HepG2 (cell line): ENCODE results near the gene TCERG1L. TPM values are rescaled to one million over a fixed set of nuclear protein-coding genes. Genes with fewer than 3 reads are reported as not detected.
A peak's percentile ranks its signal among the peaks of the same experiment; 100 is the strongest.

Experiments used
- ATAC-seq: fragments of 200-7000 bp; cut with Tn5 transposase; 3 replicates; pipeline ENCODE4 v1.9.1; 2020; ENCODE audit warnings: mild to moderate bottlenecking, moderate library complexity
- BruUV-seq: library from RNA; stranded (reverse); fragments of 400-500 nt; replicated peaks from 2 replicates; lab custom pipeline; 2021; lab: Mats Ljungman, UMichigan
- CTCF ChIA-PET: fragments of 300-600 bp; formaldehyde crosslinking; extraction: SDS; loops from one replicate; lab custom pipeline; 2021; ENCODE audit warnings: low total read pairs, inconsistent platforms, low intra/inter-chr PET ratio; lab: Yijun Ruan, JAX
- POLR2A ChIA-PET: fragments of 350-600 bp; sonication (Branson Sonifier 250); formaldehyde crosslinking; loops from one replicate; lab custom pipeline; 2020; ENCODE audit warnings: antibody characterized with exemption, inconsistent platforms; lab: Yijun Ruan, JAX
- DNase-seq: peaks from one replicate; pipeline ENCODE4 v3.0.0-alpha.2; 2015; ENCODE audit warnings: low spot score
- FAIRE-seq: peaks from 3 replicates; lab custom pipeline; 2011; peaks lifted over from hg19 to GRCh38; lab: Jason Lieb, UNC
- H2AFZ ChIP-seq: one replicate; pipeline ENCODE4 v1.6.1; 2011; ENCODE audit warnings: low read length, inconsistent platforms
- H3K27ac ChIP-seq: fragments of 300-600 bp; 3 replicates; pipeline ENCODE4 v1.8.0; 2011; ENCODE audit warnings: mixed run types, mild to moderate bottlenecking, mixed read lengths, low read length, inconsistent platforms; ENCODE audit not compliant: insufficient read depth; ENCODE audit errors: extremely low read length
- H3K27me3 ChIP-seq, 2 experiments: fragments of 200-600 bp in 1 of 2; 2 replicates in 1 of 2; 3 replicates in 1 of 2; pipeline versions ENCODE4 v1.6.0 to v1.8.0; 2011; ENCODE audit warnings: low read length in 2 of 2, mild to moderate bottlenecking in 2 of 2, moderate library complexity in 2 of 2, inconsistent platforms in 1 of 2; ENCODE audit not compliant: insufficient read depth in 2 of 2, control insufficient read depth in 1 of 2
- H3K36me3 ChIP-seq, 2 experiments: fragments of 200-600 bp in 1 of 2; replicated peaks in 1 of 2; 2 replicates in 1 of 2; 3 replicates in 1 of 2; pipeline versions ENCODE4 v1.5.1 to v1.8.0; 2011; ENCODE audit warnings: low read length in 2 of 2, inconsistent platforms in 1 of 2; ENCODE audit not compliant: insufficient read depth in 2 of 2, control insufficient read depth in 1 of 2
- H3K4me1 ChIP-seq: 2 replicates; pipeline ENCODE4 v1.5.1; 2012; ENCODE audit warnings: low read length, inconsistent platforms; ENCODE audit not compliant: insufficient read depth
- H3K4me2 ChIP-seq: 2 replicates; pipeline ENCODE4 v1.6.0; 2011; ENCODE audit warnings: low read depth, low read length, inconsistent platforms
- H3K4me3 ChIP-seq, 3 experiments: fragments of 200-600 bp in 1 of 3; sonication (generic), shearing (Covaris generic) in 1 of 3; replicated peaks in 1 of 3; 2 replicates each; pipeline ENCODE4 v1.5.1; 2011 to 2016; ENCODE audit warnings: low read length in 3 of 3, inconsistent platforms in 2 of 3, low read depth in 2 of 3, mild to moderate bottlenecking in 2 of 3, control low read depth in 1 of 3, mixed read lengths in 1 of 3; ENCODE audit not compliant: insufficient read depth in 1 of 3
- H3K79me2 ChIP-seq: one replicate; pipeline ENCODE4 v1.6.1; 2011; ENCODE audit warnings: low read length, inconsistent platforms; ENCODE audit not compliant: insufficient read depth
- H3K9ac ChIP-seq: 2 replicates; pipeline ENCODE4 v1.6.0; 2011; ENCODE audit warnings: mild to moderate bottlenecking, low read depth, low read length, inconsistent platforms; ENCODE audit not compliant: insufficient read depth
- H3K9me3 ChIP-seq: 2 replicates; pipeline ENCODE4 v1.5.1; 2012; ENCODE audit warnings: mild to moderate bottlenecking, low read length
- H4K20me1 ChIP-seq: 2 replicates; pipeline ENCODE4 v1.6.0; 2011; ENCODE audit warnings: inconsistent platforms, mild to moderate bottlenecking, low read length, moderate library complexity; ENCODE audit not compliant: insufficient read depth
- AGO2 ChIP-seq: fragments of 200-400 bp; formaldehyde crosslinking; optimal IDR thresholded peaks from 2 replicates; pipeline ENCODE3; 2017; ENCODE audit warnings: mild to moderate bottlenecking, low read depth, low read length, moderate library complexity
- MYNN ChIP-seq: sonication (generic); formaldehyde crosslinking; IDR thresholded peaks from 2 replicates; pipeline ENCODE4 v1.4.0; 2020; ENCODE audit warnings: mild to moderate bottlenecking, low read depth, missing genetic modification reagents
- RAD51 ChIP-seq: fragments of 450-650 bp; IDR thresholded peaks from 2 replicates; pipeline ENCODE4 v1.6.1; 2016; ENCODE audit warnings: borderline replicate concordance
- USF2 ChIP-seq, 2 experiments: sonication (generic) in 1 of 2; formaldehyde crosslinking in 1 of 2; IDR thresholded peaks; 2 replicates each; pipeline versions ENCODE4 v1.5.1 to v1.6.1; 2011 to 2020; ENCODE audit warnings: borderline replicate concordance in 1 of 2, low read depth in 1 of 2, low read length in 1 of 2, mild to moderate bottlenecking in 1 of 2, missing genetic modification reagents in 1 of 2, moderate library complexity in 1 of 2
- ZNF761 ChIP-seq: sonication (generic); formaldehyde crosslinking; conservative IDR thresholded peaks from 2 replicates; pipeline ENCODE4 v1.4.0; 2020; ENCODE audit warnings: mild to moderate bottlenecking, missing genetic modification reagents
- WGBS: methylation state at CpG from one replicate; pipeline ENCODE4 v1.1.6; 2017; ENCODE audit warnings: low lambda C conversion rate; 5-methylcytosine and 5-hydroxymethylcytosine counted together
- in situ Hi-C: cut with HindIII; loops from 2 replicates; pipeline ENCODE4 v1.10.0; 2017; ENCODE audit warnings: low pct_unique_long_range_greater_than_20kb; ENCODE audit not compliant: extremely low pct_ligation_motif_present
- intact Hi-C: fragments of 100-400 bp; cut with micrococcal nuclease; formaldehyde crosslinking; loops from one replicate; pipeline ENCODE4 v1.10.0; 2022; ENCODE audit not compliant: unreplicated experiment
- polyA plus RNA-seq, 8 experiments: library from polyadenylated mRNA; depleted of rRNA in 3 of 8; stranded (reverse) in 7 of 8; unstranded in 1 of 8; fragments of >200 nt; fragmentation: Illumina TruSeq in 4 of 8; extraction: Trizol in 4 of 8; gene quantifications; 2 replicates each; pipeline versions ENCODE4 v1.2.1 to v1.2.3, GENCODE V29; 2011 to 2016; ENCODE audit warnings: low read depth in 4 of 8, missing spikeins in 1 of 8, mixed read lengths in 1 of 8; ENCODE audit not compliant: insufficient read depth in 1 of 8
- total RNA-seq, 5 experiments: library from RNA; depleted of rRNA; stranded (reverse); fragments of >200 nt; fragmentation: Illumina TruSeq; extraction: Trizol; gene quantifications; 2 replicates each; pipeline ENCODE4 v1.2.3, GENCODE V29; 2016; ENCODE audit warnings: low read depth in 1 of 5

The TCERG1L gene
- total and polyA plus RNA-seq, 2 of the 13 experiments (the other 11 are each of a cell fraction or from before 2014, with no cell fraction given): not detected

- no peaks in the 10 kb centered on the region for H3K4me1 ChIP-seq
- POLR2A ChIA-PET: no interaction called here
- 7% methylated on average over 2 of the region's 2 CpGs for WGBS
- no peak overlapping the region for H3K9ac ChIP-seq
- 0 out of 2 replicates have a peak, but pooled peaks cover 5% of the 10 kb centered on the region for H3K9me3 ChIP-seq
- no peak overlapping the region for H3K27ac ChIP-seq
- intact Hi-C loops: no loop called here
- in situ Hi-C loops: no loop called here
- ATAC-seq: no peak
- no peak overlapping the region for H3K4me2 ChIP-seq
- CTCF ChIA-PET: no interaction called here
- DNase-seq: no peak
- TF ChIP-seq ZNF761 (CRISPR knock-in tag) (no peak), MYNN (CRISPR knock-in tag) (no peak), USF2 (IDR thresholded peaks at IDR 0.05; ENCODE audit: low read depth, low read length) (0 out of 2 replicates have a peak, but pooled peaks have one; percentile 16), USF2 (CRISPR knock-in tag; IDR thresholded peaks at IDR 0.05; ENCODE audit: borderline replicate concordance) (no peak), RAD51 (peak; percentile 59; the same call in 1 of the 2 replicates), AGO2 (no peak)
- FAIRE-seq: no peak
- H3K4me3 ChIP-seq: no peak overlapping the region
- no peaks in the 10 kb centered on the region for H4K20me1 ChIP-seq
- no peaks in the 10 kb centered on the region for H3K79me2 ChIP-seq
- H3K27me3 ChIP-seq: peaks cover 0 to 7% of the 10 kb centered on the region in 2 experiments; a peak in 2 of 5 replicates
- BruUV-seq: no TSS peak
- H2AFZ ChIP-seq: no peak overlapping the region
- H3K36me3 ChIP-seq: no peaks in the 10 kb centered on the region
Measured at GRCh38 chr10:131053192-131053591, 258.3 kb downstream of the TCERG1L start.
